NCI-H187 (cell line): ENCODE results near the gene TLE4.

ENCODE experiments used
- DNase-seq, 2 experiments: peaks; one replicate each; lab custom pipeline; 2025; lab: John Stamatoyannopoulos, UW

The TLE4 gene

GRCh38 chr9:79572032-79572607, 355 bp downstream of the TLE4 start:
- DNase-seq, result no peak

DNA sequence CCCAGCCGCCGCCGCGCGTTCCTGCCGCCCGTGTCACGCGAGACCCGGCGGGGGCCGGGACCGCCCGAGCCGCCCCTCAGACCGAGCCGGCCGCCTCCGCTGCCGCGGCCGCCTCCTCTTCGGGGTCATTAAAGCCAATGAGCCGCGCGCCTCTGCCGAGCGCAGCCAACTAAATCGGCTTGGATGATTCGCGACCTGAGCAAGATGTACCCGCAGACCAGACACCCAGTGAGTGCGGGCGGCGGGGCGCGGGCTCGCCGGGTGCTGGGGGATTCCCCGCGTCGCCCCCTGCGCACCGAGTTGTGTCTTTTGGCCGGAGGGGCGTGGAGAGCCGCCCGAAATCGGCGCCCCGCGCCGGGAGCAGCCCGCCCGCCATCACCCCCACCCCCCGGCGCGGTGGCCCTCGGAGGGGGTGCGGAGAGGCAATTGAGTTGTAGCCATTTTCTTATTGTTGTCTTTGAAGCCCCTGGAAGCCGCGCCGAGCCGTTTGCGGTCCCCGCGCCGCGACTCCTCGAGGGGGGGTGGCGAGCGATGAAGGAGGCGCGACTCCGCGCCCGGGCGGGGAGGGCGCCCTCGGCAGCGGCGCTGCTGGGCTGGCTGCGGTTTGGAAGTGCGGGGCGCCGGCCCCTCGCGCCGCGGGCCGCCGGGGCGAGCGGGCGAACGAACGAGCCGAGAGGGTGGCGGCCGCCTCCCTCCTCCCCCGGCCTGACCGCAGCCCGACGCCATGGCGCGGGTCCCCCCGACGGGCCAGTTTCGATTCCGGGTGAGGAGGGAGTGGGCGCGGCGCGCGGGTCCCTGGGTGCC, 1.0 kb downstream of the TLE4 start:
- no peak for DNase-seq

DNA sequence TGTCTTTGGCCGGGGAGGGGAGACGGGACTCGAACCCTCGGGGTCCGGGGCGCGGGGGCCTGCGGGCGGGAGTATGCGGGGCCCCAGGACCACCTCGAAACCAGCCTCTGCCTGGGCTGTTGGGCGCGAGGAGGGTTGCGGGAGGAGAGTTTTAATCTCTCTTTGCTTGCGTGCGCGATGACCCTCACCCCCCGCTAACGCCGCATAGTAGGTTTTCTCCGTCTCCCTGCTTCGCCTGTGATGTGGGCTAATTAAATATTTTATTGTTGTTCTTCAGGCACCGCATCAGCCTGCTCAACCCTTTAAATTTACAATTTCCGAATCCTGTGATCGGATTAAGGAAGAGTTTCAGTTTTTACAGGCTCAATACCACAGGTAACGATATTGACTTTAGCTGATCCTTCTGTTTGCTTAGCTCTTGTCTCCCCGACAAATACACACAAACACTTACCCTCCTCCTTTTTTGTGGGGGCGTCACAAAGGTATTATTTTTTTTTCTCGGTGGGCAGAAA, 1.7 kb downstream of the TLE4 start:
- no peak for DNase-seq

- DNase-seq, result no peak
Observed at GRCh38 chr9:79574136-79574535, 2.4 kb downstream of the TLE4 start.

DNA sequence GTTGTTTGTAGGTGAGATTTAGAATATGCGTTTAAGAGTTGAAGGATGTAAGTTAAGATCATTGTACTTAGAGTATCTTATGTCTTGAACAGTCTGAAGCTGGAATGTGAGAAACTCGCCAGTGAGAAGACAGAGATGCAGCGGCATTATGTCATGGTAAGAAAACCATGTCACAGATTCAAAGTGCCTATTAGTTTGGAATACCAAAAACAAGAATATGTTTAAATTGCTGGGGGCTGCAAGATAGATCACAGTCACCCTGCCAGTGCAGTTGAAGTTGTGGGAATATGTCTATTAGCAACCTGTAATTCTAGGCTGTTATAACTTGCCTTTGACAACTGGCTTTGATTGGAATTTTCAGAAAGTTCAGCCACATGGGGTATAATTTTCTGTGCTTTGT, 3.0 kb downstream of the TLE4 start:
- no peak for DNase-seq

GRCh38 chr9:79575547-79575946, 3.8 kb downstream of the TLE4 start:
- DNase-seq, result no peak

DNA sequence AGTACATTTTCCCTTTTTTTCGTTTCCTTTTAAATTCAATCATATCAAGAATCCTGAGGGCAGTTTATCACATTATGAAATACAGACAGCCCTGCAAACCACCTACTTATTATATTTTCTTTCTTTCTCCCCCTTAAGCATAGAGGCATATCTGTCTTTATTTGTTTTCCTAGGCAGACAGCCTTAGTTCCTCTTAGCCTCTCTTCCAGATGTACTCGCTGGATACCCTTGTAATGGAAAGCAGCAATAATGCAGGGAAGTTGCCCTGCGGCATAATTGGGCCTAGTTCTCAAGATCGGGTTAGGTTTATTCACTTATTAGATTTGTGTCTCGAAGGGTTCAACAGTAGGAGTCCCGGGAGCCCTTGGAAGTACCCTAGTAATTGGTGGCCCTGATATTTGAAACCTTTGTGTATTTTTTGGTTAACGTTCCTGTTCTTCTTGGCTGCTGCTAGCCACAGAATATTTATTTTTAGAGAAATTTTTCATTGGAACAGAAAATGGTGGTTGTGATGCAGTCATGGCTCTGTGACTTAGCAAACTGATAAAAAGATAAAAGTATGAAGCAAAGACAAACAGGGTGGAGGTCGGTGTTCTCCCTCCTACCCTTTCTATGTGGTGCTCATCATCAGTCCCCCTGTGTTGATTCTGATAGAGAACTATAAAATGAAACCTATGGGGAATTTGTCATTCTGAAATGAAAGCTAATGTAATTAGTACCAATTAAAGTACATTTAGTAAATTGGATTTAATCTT, 6.4 kb downstream of the TLE4 start:
- DNase-seq, result no peak

GRCh38 chr9:79578891-79579290, 7.1 kb downstream of the TLE4 start:
- DNase-seq, result no peak

DNA sequence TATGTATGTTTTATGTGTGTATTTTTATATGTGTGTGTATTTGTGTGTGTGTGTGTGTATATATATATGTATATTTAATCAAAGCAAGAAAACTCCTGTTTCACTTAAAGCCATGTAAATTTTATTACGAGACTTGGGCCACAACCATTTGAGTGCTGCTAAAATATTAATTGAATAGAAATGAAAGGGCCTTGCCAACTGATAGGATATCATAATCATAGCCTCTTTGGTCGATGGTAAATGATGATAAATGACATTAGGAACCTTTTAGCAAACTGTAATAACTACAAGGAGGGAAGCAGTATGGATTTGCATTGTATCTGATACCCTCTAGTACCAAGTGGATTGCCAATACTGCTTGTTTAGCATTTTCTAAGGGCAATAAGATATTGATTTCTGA, 7.9 kb downstream of the TLE4 start:
- no peak for DNase-seq

GRCh38 chr9:79580055-79580454, 8.3 kb downstream of the TLE4 start:
- DNase-seq, result no peak

DNA sequence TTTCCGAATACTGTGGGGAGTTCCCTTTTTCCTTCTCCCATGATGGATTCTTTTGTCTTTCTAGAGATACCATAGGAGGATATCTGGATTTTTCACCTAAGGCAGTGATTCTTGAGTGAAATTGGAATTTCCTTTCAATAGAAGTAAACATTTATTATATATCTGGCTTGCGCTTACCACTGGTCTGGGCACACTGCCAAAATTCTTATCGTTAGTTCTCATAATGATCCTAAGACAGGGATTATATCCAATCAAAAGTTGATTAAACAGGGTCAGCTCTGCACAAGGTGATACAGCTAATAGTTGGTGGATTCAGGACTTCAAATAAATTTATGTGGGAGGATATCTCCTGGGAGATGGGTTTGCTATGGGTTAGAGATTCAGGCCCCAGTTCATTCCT, 9.6 kb downstream of the TLE4 start:
- no peak for DNase-seq

- no peak for DNase-seq
Observed at GRCh38 chr9:79581794-79582193, 10.0 kb downstream of the TLE4 start.

GRCh38 chr9:79583952-79584654, 12.3 kb downstream of the TLE4 start:
- no peak for DNase-seq

- no peak for DNase-seq
Observed at GRCh38 chr9:79584655-79584982, 12.9 kb downstream of the TLE4 start.

GRCh38 chr9:79588488-79589223, 16.9 kb downstream of the TLE4 start:
- DNase-seq, result no peak

- no peak for DNase-seq
Observed at GRCh38 chr9:79591458-79591857, 19.7 kb downstream of the TLE4 start.

- DNase-seq, result no peak
Observed at GRCh38 chr9:79592726-79593493, 21.1 kb downstream of the TLE4 start.

DNA sequence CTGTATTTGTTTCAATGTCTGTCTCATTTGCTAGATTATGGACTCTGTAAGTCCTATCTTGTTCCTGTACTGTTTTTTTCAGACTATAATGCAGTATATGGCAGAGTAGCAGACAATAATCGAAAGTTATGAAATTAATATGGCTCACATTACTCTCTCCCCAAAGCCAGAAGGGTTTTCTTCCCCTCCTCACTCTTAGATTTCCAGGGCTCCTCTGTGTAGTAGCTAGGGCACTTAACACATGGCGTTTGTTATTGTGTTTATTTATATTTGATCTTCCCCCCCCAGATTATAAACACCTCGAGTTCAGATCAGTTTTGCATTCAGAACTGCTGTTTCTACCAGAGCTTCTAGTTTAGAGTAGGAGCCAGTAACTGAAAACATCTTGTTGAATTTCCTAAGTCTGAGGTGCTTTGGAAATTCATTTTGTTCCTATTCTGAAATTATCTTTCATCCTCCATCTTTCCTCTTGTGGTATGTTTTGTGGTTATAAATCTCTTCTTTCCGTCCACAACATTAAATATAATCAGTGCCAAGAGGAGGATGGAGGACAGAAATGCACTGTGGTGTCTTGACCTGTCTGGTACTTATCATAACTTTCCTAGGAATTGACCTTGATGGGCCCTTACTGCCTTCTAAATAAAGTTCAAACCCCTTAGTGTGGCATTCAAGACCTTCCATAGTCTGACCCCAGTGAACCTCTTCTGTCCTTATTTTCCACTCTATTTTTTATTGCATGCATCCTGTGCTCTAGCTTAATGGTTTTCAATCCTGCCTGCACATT, 27.0 kb downstream of the TLE4 start:
- no peak for DNase-seq

DNA sequence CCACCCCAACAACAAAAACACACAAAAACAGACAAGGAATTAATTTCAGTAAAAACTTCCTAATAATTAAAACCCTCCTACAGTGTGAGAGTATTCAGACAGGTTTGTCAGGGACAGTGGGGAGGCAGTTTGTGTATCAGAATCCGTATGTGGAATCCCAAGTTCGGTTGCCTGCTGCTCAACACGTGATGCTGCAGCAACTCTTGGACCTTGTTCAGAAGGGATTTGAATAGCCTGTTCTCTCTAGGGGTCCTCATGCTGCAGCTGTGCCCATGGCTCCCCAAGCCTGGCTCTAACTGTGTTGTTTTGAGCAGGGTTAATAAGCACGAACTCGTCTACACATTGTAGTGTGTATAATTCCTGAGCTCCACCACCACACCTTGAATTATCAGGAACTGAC, 28.7 kb downstream of the TLE4 start:
- no peak for DNase-seq

DNA sequence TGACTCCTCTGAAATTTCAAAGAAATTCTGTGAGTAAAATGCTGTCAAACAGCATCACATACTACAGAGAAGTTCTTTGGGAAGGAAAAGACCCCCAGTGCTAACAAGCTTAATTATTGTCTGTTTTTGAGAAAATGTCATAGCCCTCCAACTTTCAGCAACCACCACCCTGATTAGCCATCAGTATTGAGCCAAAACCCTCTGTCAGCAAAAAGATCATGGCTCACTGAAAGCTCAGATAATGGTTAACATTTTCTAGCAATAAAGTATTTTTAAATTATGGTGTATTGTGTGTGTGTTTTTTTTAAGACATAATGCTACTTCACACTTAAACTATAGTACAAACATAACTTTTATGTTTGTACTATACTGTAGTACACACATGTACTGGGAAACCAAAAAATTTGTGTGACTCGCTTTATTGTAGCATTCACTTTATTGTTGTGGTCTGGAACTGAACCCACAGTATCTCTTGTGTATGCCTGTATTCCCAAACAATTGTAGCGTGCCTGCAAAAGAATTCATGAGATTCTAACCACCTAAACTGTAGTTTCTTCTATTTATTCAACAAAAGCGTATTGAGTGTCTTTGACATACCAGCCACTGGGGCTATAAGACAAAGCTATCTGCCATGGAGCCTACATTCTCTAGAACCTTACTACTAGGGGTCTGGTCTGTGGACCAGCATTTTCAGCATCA, 31.6 kb downstream of the TLE4 start:
- DNase-seq, result no peak
